RKO (cell line): ENCODE measurements around the gene ASAP2.

Experiments
- DNase-seq: peaks from one replicate; pipeline ENCODE4 v3.0.0-alpha.2; 2016; ENCODE audit warnings: low spot score

The ASAP2 gene

GRCh38 chr2:9403924-9404323, 197.3 kb downstream of the ASAP2 start:
- DNase-seq: no peak

- DNase-seq: no peak
These were observed 197.8 kb downstream of the ASAP2 start for GRCh38 chr2:9404451-9404850.

GRCh38 chr2:9405636-9406035, 199.0 kb downstream of the ASAP2 start:
- no peak for DNase-seq

- no peak for DNase-seq
These were observed 200.1 kb downstream of the ASAP2 start for GRCh38 chr2:9406529-9407362.

- no peak for DNase-seq
These were observed 200.8 kb downstream of the ASAP2 start for GRCh38 chr2:9407363-9407811.

- no peak for DNase-seq
These were observed 202.1 kb downstream of the ASAP2 start for GRCh38 chr2:9408641-9409151.

- DNase-seq: no peak
These were observed 203.5 kb downstream of the ASAP2 start for GRCh38 chr2:9410108-9410507.

GRCh38 chr2:9412781-9413180, 206.2 kb downstream of the ASAP2 start:
- no peak for DNase-seq

GRCh38 chr2:9415516-9416169, 209.0 kb downstream of the ASAP2 start:
- DNase-seq: peak; percentile 30

GRCh38 chr2:9416267-9416961, 209.8 kb downstream of the ASAP2 start:
- no peak for DNase-seq

- no peak for DNase-seq
These were observed 210.3 kb downstream of the ASAP2 start for GRCh38 chr2:9416962-9417316.

- DNase-seq: no peak
These were observed 211.1 kb downstream of the ASAP2 start for GRCh38 chr2:9417725-9418124.

- no peak for DNase-seq
These were observed 212.1 kb downstream of the ASAP2 start for GRCh38 chr2:9418746-9419145.

- no peak for DNase-seq
These were observed 212.9 kb downstream of the ASAP2 start for GRCh38 chr2:9419541-9419940.

GRCh38 chr2:9420495-9420894, 213.9 kb downstream of the ASAP2 start:
- no peak for DNase-seq

GRCh38 chr2:9422321-9423099, 215.9 kb downstream of the ASAP2 start:
- peak; percentile 74 for DNase-seq

- peak; percentile 97 for DNase-seq
These were observed 216.7 kb downstream of the ASAP2 start, which contains the start of the genes CPSF3 and ITGB1BP1 for GRCh38 chr2:9423100-9423921. TSS of gene CPSF3 (plus strand) at chr2:9423654. CDS start at chr2:9423774, 120 bp downstream. TSS of gene ITGB1BP1 (minus strand) at chr2:9423528. CDS start at chr2:9418697, 4,831 bp downstream.

- DNase-seq: peak; percentile 51
These were observed 217.3 kb downstream of the ASAP2 start for GRCh38 chr2:9423922-9424272.

GRCh38 chr2:9424447-9425164, 218.0 kb downstream of the ASAP2 start:
- peak; percentile 36 for DNase-seq

- no peak for DNase-seq
These were observed 222.5 kb downstream of the ASAP2 start for GRCh38 chr2:9428965-9429577.
